Prostate gland (tissue), 2 donors: ENCODE data around the gene MS4A3. TPM values are rescaled to one million over a fixed set of nuclear protein-coding genes. Genes with fewer than 3 reads are reported as not detected.
"Not testable (repeated sequence)": the region's sequence is repeated elsewhere in the genome, so short reads cannot be mapped to it uniquely, and the experiment has no call there.

ENCODE experiments used
- DNase-seq: peaks from one replicate; pipeline ENCODE4 v3.0.0-alpha.2; 2019; ENCODE audit warnings: low spot score
- H3K27ac ChIP-seq, 2 donors: fragments of 200-600 bp; sonication (generic); 2 replicates each; pipeline ENCODE4 v1.5.1; 2017 to 2019
- H3K27me3 ChIP-seq: fragments of 200-600 bp; sonication (generic); replicated peaks from 2 replicates; pipeline ENCODE4 v1.5.1; 2019; ENCODE audit not compliant: insufficient read depth
- H3K36me3 ChIP-seq, 2 donors: fragments of 200-600 bp; sonication (generic); 1 replicate in 1 of 2; 2 replicates in 1 of 2; pipeline versions ENCODE4 v1.5.1 to v1.8.1; 2017 to 2019
- H3K4me1 ChIP-seq: fragments of 200-600 bp; sonication (generic); replicated peaks from 2 replicates; pipeline ENCODE4 v1.5.1; 2019
- H3K4me3 ChIP-seq, 2 donors: fragments of 200-600 bp; sonication (generic); 2 replicates each; pipeline ENCODE4 v1.5.1; 2017 to 2019
- H3K9me3 ChIP-seq: fragments of 200-600 bp; sonication (generic); 2 replicates; pipeline ENCODE4 v1.5.1; 2017
- CTCF ChIP-seq, 4 experiments: fragments of 200-600 bp in 2 of 4; fragments of 450-650 bp in 2 of 4; sonication (generic) in 2 of 4; IDR thresholded peaks; 1 replicate in 3 of 4; 2 replicates in 1 of 4; pipeline ENCODE4 v1.5.1; 2016 to 2019; ENCODE audit warnings: antibody characterized with exemption in 4 of 4, mild to moderate bottlenecking in 2 of 4, moderate library complexity in 2 of 4
- POLR2A ChIP-seq: fragments of 450-650 bp; IDR thresholded peaks from one replicate; pipeline ENCODE4 v1.6.1; 2016; ENCODE audit warnings: antibody characterized with exemption, mild to moderate bottlenecking
- POLR2AphosphoS5 ChIP-seq: sonication (generic); formaldehyde crosslinking; IDR thresholded peaks from one replicate; pipeline ENCODE4 v1.6.1; 2017; ENCODE audit warnings: antibody characterized with exemption
- WGBS: methylation state at CpG from one replicate; pipeline ENCODE4 v1.1.5; 2018; 5-methylcytosine and 5-hydroxymethylcytosine counted together
- intact Hi-C: fragments of 100-400 bp; cut with DNase I; formaldehyde crosslinking; loops from one replicate; pipeline ENCODE4 v1.14.2; 2022
- total RNA-seq, 2 donors: library from RNA; depleted of rRNA; stranded (reverse); fragments of >200 nt; gene quantifications; one replicate each; pipeline ENCODE4 v1.1.0, GENCODE V29; 2016

The MS4A3 gene, protein sequence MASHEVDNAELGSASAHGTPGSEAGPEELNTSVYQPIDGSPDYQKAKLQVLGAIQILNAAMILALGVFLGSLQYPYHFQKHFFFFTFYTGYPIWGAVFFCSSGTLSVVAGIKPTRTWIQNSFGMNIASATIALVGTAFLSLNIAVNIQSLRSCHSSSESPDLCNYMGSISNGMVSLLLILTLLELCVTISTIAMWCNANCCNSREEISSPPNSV
- total RNA-seq = not detected

GRCh38 chr11:60056349-60056969 lies at the start of gene MS4A3:
Gene MS4A3 (plus strand): TSS chr11:60056665. CDS start chr11:60061161, 4,496 bp downstream.
- H3K27me3 ChIP-seq = peaks cover 3% of the 10 kb centered on the region
- no peak within 1 kb of the TSS for H3K4me3 ChIP-seq
- intact Hi-C loops = no loop called here
- H3K9me3 ChIP-seq = no peaks in the 10 kb centered on the region
- no peaks in the 10 kb centered on the region for H3K36me3 ChIP-seq
- no peak within 1 kb of the TSS for H3K27ac ChIP-seq
- DNase-seq = no peak
- H3K4me1 ChIP-seq = no peaks in the 10 kb centered on the region
- no peak for TF ChIP-seq CTCF (IDR thresholded peaks at IDR 0.05)
- no peak for TF ChIP-seq POLR2AphosphoS5
- no peak for TF ChIP-seq POLR2A
- 72% methylated on average over 8 of the region's 8 CpGs for WGBS

- Histone ChIP-seq H3K4me1 (no peaks in the 10 kb centered on the region), H3K27me3 (no peaks in the 10 kb centered on the region), H3K9me3 (no peaks in the 10 kb centered on the region), H3K36me3 (no peaks in the 10 kb centered on the region), H3K27ac (no peak within 1 kb of the TSS), H3K4me3 (no peak within 1 kb of the TSS)
- DNase-seq = no peak
- 92% methylated on average over 1 of the region's 1 CpG for whole genome bisulfite sequencing
- TF ChIP-seq CTCF (IDR thresholded peaks at IDR 0.05) = no peak
- TF ChIP-seq POLR2A = no peak
- no peak for TF ChIP-seq POLR2AphosphoS5
- intact Hi-C loops = no loop called here
These were observed 39.6 kb upstream of the MS4A3 start, which contains the start of gene OOSP4B for GRCh38 chr11:60016881-60017280. Gene OOSP4B (plus strand): TSS chr11:60017181.

DNA sequence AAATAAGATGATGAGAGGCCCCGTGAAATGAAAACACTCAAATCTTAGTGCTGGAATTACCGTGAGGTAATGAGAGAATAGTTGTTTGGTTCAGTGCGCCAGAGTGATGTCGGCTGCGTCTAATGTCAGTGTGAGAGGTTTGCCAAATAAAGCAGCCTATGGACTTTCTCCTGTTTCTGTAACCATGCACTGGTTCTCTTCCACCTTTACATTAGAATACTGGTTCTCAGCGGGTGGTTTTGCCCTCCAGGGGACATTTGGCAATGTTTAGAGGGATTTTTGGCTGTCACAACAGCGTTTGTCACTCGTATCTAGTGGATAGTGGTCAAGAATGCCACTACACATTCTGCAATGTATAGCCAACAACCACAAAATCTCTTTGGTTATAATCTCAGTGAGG lies 38.4 kb upstream of the MS4A3 start:
- DNase-seq = no peak
- H3K27me3 ChIP-seq = no peaks in the 10 kb centered on the region
- intact Hi-C loops = no loop called here
- TF ChIP-seq POLR2A (no peak), CTCF (IDR thresholded peaks at IDR 0.05) (no peak), POLR2AphosphoS5 (no peak)
- no peaks in the 10 kb centered on the region for H3K9me3 ChIP-seq
- no peak overlapping the region for H3K4me3 ChIP-seq
- no peak overlapping the region for H3K27ac ChIP-seq
- no peaks in the 10 kb centered on the region for H3K4me1 ChIP-seq
- WGBS = 69% methylated on average over 8 of the region's 8 CpGs
- H3K36me3 ChIP-seq = no peaks in the 10 kb centered on the region

DNA sequence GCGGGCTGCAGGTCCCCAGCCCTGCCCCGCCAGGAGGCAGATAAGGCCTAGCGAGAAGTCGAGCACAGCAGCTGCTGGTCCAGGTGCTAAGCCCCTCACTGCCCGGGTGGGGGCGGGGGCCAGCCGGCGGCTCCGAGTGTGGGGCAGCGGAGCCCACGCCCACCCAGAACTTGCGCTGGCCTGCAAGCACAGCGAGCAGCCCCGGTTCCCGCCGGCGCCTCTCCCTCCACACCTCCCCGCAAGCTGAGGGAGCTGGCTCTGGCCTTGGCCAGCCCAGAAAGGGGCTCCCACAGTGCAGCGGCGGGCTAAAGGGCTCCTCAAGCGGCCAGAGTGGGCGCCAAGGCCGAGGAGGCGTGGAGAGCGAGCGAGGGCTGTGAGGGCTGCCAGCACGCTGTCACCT lies 36.1 kb upstream of the MS4A3 start:
- H3K27me3 ChIP-seq, intact Hi-C loops, H3K9me3 ChIP-seq, H3K27ac ChIP-seq, H3K36me3 ChIP-seq, H3K4me3 ChIP-seq, H3K4me1 ChIP-seq, DNase-seq: not testable (repeated sequence)
- 96% methylated on average over 16 of the region's 27 CpGs for WGBS

DNA sequence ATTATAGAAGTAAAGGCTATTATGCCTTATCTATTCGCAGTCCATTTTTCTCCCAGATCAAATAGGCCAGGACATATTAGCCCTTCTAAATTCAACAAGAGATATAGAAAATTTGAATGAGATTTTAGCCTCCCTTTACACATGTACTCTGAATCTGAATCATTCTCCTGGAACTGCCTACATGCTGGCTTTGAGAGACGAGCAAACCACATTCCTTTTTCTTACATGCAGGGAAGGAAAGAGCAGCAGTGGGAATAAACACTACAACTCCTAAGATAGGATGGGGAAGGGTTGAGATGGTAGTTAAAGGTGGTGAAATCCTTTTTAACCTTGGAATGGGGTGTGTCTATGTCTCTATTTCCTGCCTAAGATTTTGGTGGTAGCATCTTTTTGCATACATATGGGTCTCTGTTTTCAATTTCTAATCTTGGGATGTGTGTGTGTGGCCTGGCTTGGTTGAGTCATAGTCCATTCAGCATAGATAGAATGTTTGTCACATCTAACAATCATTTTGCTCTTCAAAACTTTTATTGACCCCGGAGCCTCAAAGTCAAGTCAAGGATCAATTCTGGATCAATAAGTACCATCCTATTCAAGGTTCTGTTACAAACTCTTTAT lies 27.3 kb upstream of the MS4A3 start:
- Histone ChIP-seq H3K4me3 (no peak overlapping the region), H3K27ac (no peak overlapping the region), H3K27me3 (no peaks in the 10 kb centered on the region), H3K4me1 (no peaks in the 10 kb centered on the region), H3K36me3 (no peaks in the 10 kb centered on the region), H3K9me3 (no peaks in the 10 kb centered on the region)
- intact Hi-C loops = no loop called here
- DNase-seq = no peak
- WGBS = 79% methylated on average over 3 of the region's 3 CpGs
- no peak for TF ChIP-seq POLR2AphosphoS5
- no peak for TF ChIP-seq POLR2A
- no peak for TF ChIP-seq CTCF (IDR thresholded peaks at IDR 0.05)
